Brain microvascular endothelial cell (primary cell): Measurements from ENCODE around the gene TGM4.
"Not testable (repeated sequence)": the region's sequence is repeated elsewhere in the genome, so short reads cannot be mapped to it uniquely, and the experiment has no call there.

ENCODE experiments used
- DNase-seq: peaks from one replicate; pipeline ENCODE4 v3.0.0-alpha.2; 2020
- H3K27ac ChIP-seq: fragments of 250-450 bp; sonication (Bioruptor Pico); 2 replicates; pipeline ENCODE4 v1.5.1; 2020; ENCODE audit warnings: mild to moderate bottlenecking, moderate library complexity
- H3K27me3 ChIP-seq: fragments of 250-450 bp; sonication (Bioruptor Pico); replicated peaks from 2 replicates; pipeline ENCODE4 v1.5.1; 2020; ENCODE audit warnings: mild to moderate bottlenecking
- H3K36me3 ChIP-seq: fragments of 250-450 bp; sonication (Bioruptor Pico); replicated peaks from 2 replicates; pipeline ENCODE4 v1.5.1; 2020; ENCODE audit warnings: mild to moderate bottlenecking
- H3K4me3 ChIP-seq: 2 replicates; pipeline ENCODE4 v1.5.1; 2011; ENCODE audit warnings: low read depth, mild to moderate bottlenecking, control low read depth, low read length, moderate library complexity
- CTCF ChIP-seq: IDR thresholded peaks from 2 replicates; pipeline ENCODE4 v1.5.1; 2011; ENCODE audit warnings: low read depth, mild to moderate bottlenecking, moderate library complexity, low read length, control low read depth, inconsistent platforms; ENCODE audit errors: missing control alignments
- in situ Hi-C: cut with HindIII; loops from 2 replicates; pipeline ENCODE4 v1.10.0; 2017; ENCODE audit warnings: low sequenced_read_pairs, low pct_ligation_motif_present

TGM4 gene

GRCh38 chr3:44833394-44833793 lies 41.0 kb upstream of the TGM4 start:
- no peak for DNase-seq
- in situ Hi-C loops = no loop called here
- no peak overlapping the region for H3K27ac ChIP-seq
- no peaks in the 10 kb centered on the region for H3K27me3 ChIP-seq
- H3K36me3 ChIP-seq = no peaks in the 10 kb centered on the region
- no peak overlapping the region for H3K4me3 ChIP-seq
- no peak for TF ChIP-seq CTCF

GRCh38 chr3:44835684-44836083 lies 38.7 kb upstream of the TGM4 start:
- DNase-seq = no peak
- Histone ChIP-seq H3K4me3 (no peak overlapping the region), H3K27ac (no peak overlapping the region), H3K36me3 (no peaks in the 10 kb centered on the region), H3K27me3 (no peaks in the 10 kb centered on the region)
- in situ Hi-C loops = no loop called here
- no peak for TF ChIP-seq CTCF

GRCh38 chr3:44842376-44842775 lies 32.0 kb upstream of the TGM4 start:
- no peak for DNase-seq
- H3K36me3 ChIP-seq = no peaks in the 10 kb centered on the region
- no peaks in the 10 kb centered on the region for H3K27me3 ChIP-seq
- no peak overlapping the region for H3K4me3 ChIP-seq
- TF ChIP-seq CTCF = no peak
- no peak overlapping the region for H3K27ac ChIP-seq
- in situ Hi-C loops = no loop called here

GRCh38 chr3:44845528-44846520 lies 28.6 kb upstream of the TGM4 start:
- Histone ChIP-seq H3K27me3 (no peaks in the 10 kb centered on the region), H3K4me3 (no peak overlapping the region), H3K27ac (no peak overlapping the region), H3K36me3 (no peaks in the 10 kb centered on the region)
- DNase-seq = peak; percentile 57
- in situ Hi-C loops = no loop called here
- no peak for TF ChIP-seq CTCF

- H3K36me3 ChIP-seq = no peaks in the 10 kb centered on the region
- in situ Hi-C loops = no loop called here
- H3K27ac ChIP-seq = no peak overlapping the region
- TF ChIP-seq CTCF = no peak
- no peaks in the 10 kb centered on the region for H3K27me3 ChIP-seq
- DNase-seq = no peak
- no peak overlapping the region for H3K4me3 ChIP-seq
These were observed 25.8 kb upstream of the TGM4 start for GRCh38 chr3:44848634-44849033.

- DNase-seq, H3K27ac ChIP-seq, in situ Hi-C loops, H3K27me3 ChIP-seq, H3K36me3 ChIP-seq, H3K4me3 ChIP-seq: not testable (repeated sequence)
These were observed 17.7 kb upstream of the TGM4 start for GRCh38 chr3:44856663-44857062.
